ENCODE results near the gene ATP13A3.

ATP13A3 gene

DNA sequence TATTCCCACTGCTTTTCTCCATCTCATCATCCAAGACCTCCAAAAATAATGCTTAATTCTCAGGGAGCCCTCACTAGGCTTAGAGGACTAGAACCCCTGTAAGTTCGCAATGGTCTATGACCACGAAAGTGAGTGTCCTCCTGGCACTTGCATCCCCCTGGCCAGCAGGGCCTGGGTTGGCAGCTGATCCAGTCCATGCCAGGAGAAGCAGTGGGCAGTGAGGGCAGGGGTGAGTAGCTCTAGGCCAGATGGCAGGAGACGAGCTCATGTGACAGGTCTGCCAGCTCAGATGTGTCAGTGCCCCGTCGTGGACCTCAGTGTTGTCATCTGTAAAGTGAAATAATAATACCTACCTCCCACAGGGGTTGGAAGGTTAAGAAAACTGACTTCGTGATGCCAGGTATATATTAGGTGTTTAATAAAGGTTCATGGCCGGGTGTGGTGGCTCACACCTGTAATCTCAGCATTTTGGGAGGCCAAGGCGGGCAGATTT, 98.8 kb downstream of the ATP13A3 start:
- no peak for DNase-seq

DNA sequence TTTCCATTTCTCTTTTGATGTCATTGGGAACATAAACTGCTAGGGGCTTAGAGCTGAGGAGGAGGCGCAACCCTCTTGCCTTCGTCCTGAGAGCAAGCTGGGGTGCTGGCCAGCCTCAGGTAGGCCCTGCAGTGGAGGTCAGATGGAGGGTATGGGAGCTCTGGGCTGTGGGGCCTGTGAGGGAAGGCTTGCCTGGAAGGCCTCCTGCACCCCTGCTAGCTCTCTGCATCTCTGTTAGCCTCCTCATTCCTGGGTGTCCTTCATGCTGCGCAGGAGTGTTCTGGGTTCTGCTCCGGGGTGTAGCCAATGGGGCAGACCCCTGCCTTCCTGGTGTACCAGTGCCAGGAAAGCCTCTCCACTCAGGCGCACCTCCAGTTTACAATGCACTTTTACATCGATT, 99.5 kb downstream of the ATP13A3 start:
- no peak for DNase-seq

DNA sequence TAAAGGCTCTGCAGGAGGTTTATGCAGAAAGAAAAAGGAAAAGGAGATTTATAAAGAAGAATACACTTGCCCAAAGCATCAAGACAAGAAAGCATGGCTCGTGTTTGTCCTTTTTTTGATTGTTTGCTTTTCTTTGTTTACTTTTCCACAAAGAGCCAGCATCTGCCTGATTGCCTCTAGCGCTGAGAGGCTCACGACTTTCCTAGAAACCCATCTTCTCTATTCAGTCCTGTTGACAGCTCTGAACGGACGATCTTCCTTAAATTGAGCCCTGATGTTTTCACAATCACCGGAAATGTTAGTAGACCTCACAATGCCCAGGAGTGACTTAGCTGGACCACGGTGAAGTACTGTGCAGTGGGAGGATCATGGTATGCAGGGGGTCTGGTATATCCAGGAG, 100.2 kb downstream of the ATP13A3 start:
- DNase-seq, result no peak

DNA sequence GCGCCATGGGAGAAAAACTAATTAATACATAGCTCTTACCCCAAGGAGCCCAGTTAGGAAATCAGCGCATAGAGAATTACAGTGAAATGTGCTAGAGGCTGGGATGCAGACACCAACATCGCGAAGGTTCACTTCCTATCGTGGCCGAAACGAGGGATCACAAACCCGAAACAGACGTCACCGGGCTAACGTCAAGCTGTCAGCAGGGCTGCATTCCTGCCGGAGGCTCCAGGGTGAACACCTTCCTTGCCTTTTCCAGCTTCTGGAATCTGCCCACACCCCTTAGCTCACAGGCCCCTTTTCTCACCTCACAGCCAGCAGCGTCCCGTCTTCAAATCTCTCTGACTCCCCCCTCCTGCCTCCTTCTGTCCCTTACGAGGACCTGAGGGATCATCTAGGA, 100.7 kb downstream of the ATP13A3 start:
- no peak for DNase-seq

DNA sequence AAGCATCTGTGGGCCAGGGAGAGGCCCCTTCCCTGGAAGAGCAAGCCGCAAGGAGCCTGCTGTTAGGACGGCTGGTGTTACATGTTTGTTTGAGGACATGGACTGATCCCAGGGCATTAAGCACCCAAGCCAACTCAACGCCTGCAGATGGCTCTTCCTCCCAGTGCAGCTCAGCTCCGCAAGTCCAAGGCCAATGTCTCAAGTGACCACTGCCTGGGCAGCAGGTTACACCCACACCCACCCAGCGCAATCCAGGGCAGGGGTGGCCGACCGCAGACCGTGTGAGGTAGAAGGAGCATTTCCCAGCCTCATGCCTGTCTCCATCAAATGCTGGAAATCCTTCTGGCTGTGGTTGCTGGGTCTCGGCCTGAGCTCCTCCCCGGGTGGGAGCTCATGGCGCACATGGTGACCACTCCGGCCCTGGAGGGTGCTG, 102.2 kb downstream of the ATP13A3 start:
- no peak for DNase-seq

DNA sequence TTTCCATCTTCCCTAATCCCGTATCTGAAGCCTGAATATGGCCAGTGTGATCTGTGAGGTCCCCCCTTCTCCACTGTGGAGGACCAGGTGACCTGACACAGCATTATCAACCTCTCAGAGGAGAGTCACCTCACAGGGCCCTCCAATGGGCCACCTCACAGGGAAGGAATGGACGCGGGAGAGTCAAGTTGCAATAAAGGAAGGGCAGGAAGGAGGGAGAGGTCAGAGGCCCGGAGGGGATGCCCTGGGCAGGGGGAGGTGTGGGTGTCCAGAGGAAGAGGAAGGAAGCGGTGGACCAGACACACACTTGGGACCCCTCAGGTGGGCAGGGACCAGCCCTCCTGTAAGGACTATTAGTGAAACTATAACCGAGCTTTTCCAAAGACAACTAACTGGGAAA, 102.6 kb downstream of the ATP13A3 start:
- no peak for DNase-seq

DNA sequence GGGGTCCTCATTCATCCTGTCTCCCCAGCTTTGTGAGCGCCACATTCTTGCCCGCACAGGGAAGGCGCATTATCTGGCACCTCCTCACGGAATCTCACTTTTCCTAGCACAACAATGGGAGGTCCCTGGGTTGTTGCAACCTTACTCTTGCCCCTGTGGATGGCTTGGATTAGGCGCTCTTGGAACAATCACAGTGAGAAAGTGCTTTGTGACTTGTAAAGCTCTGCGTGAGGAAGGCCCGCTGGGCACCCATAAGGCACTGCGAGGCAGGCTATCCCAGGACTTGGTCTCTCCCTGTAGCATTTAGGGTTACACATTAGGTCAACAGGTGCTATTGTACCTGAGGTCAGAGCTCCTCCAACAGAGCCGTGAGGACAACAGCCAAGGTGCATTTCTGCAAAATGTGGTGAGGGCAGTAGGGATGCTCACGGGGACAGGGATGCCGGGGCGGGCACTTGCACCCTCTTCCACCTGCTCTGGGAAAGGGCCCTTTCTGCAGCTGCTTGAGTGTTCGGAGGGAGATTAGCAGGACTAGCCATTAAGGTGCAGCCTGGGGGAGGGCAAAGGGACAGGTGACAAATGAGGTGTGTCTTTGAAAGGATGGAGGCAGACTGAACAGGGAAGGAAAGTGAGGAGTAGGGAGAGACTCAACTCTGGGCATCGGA, 103.4 kb downstream of the ATP13A3 start:
- DNase-seq, result no peak

DNA sequence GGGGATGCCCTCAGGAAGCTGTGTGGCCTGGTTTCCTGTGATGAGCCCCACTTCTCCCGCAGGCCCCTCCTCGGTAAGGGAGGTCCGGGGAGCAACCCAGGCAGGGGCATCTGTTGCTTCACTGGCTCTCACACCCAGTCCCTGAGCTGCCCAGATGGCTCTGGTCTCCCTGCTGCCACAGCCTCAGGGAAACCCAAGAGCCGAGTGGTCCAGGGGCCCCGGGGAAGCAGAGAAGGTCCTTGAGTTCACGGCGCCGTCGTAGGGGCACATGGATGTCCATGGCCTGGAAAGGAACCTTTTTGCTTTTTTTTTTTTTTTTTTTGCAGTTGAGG, 103.9 kb downstream of the ATP13A3 start:
- DNase-seq, result no peak

DNA sequence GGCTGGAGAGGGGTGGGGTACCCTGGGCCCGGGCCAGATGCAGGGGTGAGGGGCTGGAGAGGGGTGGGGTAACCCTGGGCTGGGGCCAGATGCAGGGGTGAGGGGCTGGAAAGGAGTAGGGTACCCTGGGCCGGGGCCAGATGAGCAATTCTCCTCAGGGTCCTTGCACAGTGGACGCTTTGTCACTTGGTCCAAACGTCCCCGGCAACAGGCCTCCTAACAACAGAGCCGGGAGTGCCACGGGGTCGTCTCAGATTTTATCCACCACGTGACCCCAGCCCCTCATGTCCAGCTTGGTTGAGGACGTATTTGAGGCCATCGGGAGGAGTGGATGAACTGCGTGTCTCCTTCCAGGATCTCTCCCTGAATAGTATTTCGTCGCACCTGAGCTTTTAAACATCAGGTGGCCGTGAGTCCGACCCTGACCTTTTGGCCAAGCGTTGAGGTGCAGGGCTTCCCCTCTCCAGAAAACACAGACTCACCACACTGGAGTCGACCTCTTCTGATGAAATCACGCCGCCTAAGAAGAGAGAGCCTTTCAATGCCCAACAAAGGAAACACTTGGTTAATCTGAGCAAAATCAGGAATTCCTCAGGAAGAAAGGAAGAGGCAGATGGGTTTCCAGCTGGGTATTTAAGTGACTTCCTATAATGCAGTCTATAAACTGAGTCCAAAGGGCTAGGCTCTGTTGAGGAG, 104.5 kb downstream of the ATP13A3 start:
- no peak for DNase-seq

DNA sequence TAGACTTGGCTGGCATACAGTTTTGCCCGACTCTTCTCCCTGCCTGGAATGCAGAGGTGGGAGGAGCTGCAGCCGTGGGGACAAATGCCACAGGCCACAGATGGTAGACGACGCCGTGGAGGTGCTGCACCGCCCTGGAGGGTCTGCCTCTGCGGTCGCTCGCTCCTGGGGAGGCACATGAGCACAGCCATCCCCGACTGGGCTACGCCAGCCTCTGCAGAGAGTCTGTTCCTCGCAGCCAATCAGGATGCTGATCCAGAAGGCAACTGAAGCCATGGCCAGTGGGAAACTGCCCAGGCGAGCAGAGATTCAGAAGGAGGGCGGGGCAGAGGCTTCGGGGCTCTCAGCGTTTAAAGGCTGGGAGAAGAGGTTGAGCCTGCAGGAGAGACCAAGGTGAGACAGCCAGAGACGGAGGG, 105.3 kb downstream of the ATP13A3 start:
- no peak for DNase-seq

DNA sequence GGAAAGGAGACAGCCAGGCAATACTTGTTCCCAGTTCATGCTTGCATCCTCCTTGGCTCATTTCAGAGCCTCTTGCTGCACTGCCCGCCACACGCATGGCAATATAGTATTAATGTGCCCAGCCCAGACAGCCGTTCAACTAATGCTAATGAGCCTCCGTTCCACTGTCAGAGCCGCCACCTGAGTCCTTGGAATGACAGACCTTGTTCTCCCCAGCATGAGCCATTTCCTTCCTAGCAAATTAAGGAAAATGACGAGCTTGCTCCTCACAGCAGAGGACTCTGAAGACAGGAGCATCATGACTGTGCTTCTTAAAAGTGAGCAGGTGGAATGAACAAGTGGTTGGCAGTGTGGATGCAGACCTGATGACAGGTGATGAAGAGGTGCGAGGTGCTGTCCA, 106.5 kb downstream of the ATP13A3 start:
- no peak for DNase-seq

DNA sequence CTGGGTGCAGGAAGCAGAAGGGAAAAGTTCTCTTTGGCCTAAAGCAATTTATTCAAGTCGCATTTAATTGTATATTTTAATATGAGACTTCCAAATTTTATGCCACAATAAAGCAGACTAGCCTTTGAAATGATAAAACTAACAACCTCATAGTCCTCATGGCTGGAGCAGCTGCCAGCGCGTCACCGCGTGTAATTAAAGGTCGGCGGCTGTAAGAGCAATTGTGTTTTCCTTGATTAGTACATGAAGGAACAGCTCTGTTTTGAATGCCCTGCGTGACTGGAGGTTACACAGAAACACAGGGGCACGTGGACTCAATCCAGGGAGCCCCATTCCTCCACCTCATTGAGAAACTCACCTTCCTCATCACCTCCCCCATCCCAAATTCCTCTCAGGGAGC, 107.2 kb downstream of the ATP13A3 start:
- DNase-seq, result no peak

DNA sequence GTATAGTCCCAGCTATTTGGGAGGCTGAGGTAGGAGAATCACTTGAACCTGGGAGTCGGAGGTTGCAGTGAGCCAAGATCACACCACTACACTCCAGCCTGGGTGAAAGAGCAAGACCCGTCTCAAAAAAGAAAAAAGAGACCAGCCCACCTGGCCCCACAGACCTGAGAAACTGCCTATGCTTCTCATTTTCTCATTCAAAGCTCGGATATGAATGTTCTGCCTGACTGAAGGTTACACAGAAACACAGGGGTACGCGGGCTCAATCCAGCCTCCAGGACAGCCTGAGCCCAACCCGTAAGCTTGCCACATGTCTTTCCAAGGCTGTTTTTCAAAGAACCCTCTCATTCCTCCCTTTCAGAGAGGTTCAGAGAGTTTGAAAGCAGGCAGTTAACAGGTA, 107.6 kb downstream of the ATP13A3 start:
- DNase-seq, result no peak

DNA sequence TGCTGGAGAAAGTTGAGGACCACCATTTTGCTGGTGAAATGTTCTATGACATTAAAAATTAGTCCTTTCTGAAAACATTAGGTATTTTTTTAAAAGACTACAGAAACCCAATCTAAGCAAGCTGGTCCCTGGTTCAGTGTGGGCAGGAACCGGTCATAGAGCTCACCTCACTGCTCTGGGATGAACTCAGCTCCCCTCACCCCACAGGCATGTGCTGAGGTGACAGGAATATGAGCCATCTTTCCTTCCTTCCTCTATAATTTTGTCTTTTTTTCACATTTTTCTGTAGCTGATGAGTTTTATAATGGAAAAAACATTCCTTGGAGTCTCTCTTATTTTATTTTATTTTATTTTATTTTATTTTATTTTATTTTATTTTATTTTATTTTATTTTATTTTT, 109.1 kb downstream of the ATP13A3 start:
- DNase-seq, result no peak

DNA sequence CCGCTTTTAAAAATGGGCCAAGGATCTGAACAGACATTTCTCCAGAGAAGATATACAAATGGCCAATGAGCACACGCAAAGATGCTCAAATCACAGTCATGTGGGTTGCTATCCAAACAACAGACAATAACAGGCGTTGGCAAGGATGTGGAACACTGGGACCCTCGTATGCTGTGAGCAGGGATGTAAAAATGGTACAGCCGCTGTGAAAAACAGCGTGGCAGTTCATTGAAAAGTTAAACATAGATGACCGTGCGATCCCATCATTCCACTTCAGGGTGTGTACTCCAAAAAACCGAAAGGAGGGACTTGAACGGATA, 110.6 kb downstream of the ATP13A3 start:
- no peak for DNase-seq

DNA sequence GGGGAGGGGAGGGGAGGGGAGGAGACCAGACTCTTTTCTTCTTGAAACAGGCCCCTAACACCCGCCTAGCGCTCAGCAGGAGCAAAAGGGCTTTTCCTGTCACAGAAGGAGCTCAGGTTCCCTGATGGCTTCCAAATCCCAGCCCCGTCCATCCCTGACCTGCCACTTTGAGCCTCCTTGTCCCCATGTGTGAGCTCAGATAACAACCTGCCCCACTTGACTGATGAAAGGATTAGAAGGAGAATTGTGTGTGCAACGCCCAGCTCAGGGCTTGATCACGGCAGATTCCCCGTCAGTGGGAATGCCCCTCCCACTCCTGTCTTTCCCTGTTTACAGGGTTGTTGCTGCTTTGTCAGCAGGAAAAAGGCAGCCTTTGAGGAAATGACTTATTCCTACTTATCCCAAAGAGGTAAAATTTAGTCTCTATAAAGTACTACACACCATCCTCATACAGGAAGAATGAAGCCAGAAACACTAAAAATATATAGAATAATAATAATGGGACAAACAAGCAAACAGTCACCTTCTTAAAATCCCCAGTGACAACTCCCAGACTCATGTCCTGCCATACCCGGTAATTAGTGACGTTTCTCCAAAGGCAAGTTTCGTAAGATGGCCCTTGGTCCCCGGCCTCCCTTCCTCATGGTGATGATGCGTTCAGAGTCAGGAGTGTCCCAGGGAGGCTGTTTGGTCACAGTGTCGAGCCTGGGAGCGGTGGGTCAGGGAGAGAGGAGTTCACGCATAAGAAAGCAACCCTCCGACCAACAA, 111.1 kb downstream of the ATP13A3 start:
- no peak for DNase-seq

DNA sequence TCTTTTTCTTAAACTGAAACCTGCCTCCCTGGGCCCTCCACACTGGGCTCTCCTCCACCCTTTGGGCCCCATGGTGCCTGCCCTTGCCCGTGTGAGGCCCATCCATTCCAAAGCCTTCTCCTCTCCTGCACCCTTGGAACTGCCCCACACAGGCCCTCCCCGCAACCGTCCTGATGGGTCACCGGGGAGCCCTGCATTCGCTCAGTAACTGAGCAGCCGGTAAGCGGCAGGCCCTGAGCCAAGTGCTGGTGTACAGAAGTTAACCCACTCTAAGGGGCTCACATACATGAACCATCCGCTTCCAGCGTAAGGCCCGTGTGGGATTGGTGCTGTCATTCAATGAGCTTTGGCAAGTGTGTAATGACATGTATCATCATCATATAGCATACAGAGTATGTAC, 111.9 kb downstream of the ATP13A3 start:
- DNase-seq, result no peak

DNA sequence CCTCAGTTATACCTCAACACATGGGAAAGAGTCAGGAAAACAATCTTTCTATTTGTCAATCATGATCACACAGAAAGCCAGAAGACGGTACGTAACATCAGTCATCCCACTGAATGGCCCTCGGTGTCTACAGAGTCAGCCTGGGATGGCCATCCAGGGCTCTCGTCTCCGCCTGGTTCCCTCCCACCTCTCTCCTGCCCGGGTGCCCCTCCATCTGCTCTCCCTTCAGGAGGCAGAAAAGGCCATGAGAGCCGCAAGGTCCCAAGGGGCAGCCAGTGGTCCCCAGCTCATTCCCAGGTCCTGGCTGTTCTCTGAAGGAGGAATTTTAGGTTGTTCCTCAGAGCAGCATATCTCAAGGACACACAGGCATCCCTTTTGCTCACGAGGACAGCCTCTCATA, 112.9 kb downstream of the ATP13A3 start:
- DNase-seq, result no peak

DNA sequence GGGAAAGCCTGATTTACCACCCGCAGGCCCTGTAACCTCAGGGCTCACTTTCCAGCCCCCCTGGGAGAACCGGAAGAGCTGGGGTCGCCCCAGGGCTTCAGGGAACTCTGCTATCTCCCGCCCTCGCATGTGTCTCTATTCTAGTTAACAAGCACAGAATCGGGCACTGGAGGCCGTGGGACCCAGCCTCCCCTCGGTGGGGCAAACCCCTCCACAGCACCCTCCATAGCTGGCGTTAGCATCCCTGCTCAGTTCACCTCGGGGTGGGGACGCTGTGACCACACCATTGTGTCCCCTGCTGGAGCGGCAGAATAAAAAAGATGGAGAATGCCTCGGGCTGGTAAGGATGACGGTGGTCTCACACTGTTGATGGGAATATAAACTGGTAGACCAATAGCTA, 113.8 kb downstream of the ATP13A3 start:
- DNase-seq, result no peak

DNA sequence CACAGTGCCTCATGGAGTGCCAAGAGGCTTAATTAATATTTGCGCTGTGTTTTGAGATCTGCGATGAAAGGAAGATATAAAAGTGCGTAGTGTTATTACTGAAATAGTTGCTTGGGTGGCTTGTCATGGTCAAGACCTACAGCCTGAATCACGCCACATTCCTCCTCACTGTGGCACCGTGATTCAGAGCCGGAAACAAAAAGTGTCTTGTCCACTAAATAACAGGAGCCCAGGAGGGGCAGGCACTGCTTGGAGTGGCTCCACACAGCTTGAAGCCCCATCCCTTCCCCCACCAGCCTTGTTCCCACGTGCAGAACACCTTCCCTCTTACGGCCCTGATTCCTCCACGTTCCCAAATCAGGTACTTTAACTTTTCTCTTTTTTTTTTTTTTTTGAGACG, 116.0 kb downstream of the ATP13A3 start:
- DNase-seq, result no peak

DNA sequence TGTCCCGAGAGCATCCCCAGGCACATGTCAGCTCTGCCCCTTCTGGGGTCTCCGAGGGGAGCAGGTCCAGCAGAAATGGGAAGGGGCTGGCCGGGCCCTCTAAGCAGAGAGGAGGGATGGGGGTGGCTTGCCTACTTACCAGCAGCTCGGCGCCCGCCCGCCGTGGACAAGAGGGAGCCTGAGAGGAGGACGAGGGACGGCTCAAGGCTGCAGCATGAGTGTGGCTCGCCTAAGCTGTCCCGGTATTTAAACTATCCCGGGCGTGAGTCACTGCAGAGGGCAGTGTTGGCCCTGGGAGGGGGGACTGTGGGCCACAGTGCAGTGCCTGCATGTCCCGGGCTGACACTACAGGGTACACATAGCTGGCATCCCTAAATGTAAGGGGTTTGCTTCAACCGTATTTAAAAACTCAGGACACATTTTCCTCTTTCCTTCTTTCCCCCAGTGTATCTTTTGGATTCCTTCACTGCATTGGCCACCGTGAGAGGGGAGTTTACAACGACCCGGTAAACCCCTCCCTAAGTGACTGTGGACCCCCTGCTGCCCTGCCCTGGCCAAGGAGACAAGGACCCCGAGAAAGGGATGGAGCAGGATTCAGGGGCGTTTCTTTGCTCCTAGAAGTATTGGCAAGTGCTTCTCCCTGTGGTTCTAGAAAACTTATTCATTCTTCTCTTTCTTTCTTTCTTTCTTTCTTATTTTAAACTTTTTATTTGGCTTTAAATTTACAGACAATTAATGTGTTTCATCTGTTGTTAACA, 117.1 kb downstream of the ATP13A3 start, which contains the start of gene LRRC15:
Gene LRRC15 (minus strand): TSS at position 222 of the 758 bp plus-strand sequence. CDS start 8,700 bp downstream, outside the sequence.
- no peak for DNase-seq

DNA sequence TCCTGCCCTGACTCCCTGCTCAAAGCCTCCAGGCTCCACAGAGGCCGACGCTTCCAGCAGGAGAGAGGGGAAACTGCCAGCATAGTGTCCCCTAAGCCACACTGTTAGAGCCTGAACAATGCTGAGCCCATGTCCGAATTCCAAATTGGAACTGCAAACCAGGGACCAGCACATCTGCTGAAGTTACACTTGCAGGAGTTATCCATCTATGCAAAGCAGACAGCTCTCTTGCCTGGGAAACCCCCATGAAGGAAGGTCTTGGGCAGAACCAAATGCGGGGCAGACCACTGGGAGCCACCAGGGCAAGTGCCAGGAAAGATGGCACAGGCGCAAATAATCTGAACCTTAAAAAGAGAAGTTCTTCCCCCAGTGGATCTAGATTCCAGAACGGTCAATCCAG, 117.9 kb downstream of the ATP13A3 start:
- no peak for DNase-seq
